ENCODE results near the gene PCDHGA1. TPM values are rescaled to one million over a fixed set of nuclear protein-coding genes. Genes with fewer than 3 reads are reported as not detected.
"Not testable (repeated sequence)": the region's sequence is repeated elsewhere in the genome, so short reads cannot be mapped to it uniquely, and the experiment has no call there.

The PCDHGA1 gene
- total RNA-seq, 1 experiment from 2014 or later, result not detected

- H3K36me3 Mint-ChIP-seq (ENCODE audit: insufficient read depth, unreplicated experiment), result peaks cover 43% of the 10 kb centered on the region
- no TSS peak for BruUV-seq (replicated peaks)
- TF ChIP-seq CTCF (IDR thresholded peaks at IDR 0.05; ENCODE audit: unreplicated experiment), result no peak
- CTCF ChIA-PET, result no interaction called here
- H3K9me3 Mint-ChIP-seq (ENCODE audit: low read depth, unreplicated experiment), result peaks cover 24% of the 10 kb centered on the region
- H3K27ac Mint-ChIP-seq (ENCODE audit: unreplicated experiment), result no peak overlapping the region
- no peak overlapping the region for H3K4me3 Mint-ChIP-seq (ENCODE audit: low read depth, unreplicated experiment)
- H3K4me1 Mint-ChIP-seq (ENCODE audit: low read depth, unreplicated experiment), result no peaks in the 10 kb centered on the region
- DNase-seq, result no peak
- intact Hi-C loops (cut with micrococcal nuclease; ENCODE audit: unreplicated experiment), result no loop called here
- H3K27me3 Mint-ChIP-seq (ENCODE audit: unreplicated experiment), result no peaks in the 10 kb centered on the region
Measured at GRCh38 chr5:141313711-141314110, 16.6 kb upstream of the PCDHGA1 start.

- CTCF ChIA-PET; BruUV-seq (replicated peaks); H3K4me1 Mint-ChIP-seq (ENCODE audit: low read depth, unreplicated experiment); intact Hi-C loops (cut with micrococcal nuclease; ENCODE audit: unreplicated experiment); H3K27ac Mint-ChIP-seq (ENCODE audit: unreplicated experiment); DNase-seq; H3K4me3 Mint-ChIP-seq (ENCODE audit: low read depth, unreplicated experiment); H3K27me3 Mint-ChIP-seq (ENCODE audit: unreplicated experiment): not testable (repeated sequence)
- H3K9me3 Mint-ChIP-seq (ENCODE audit: low read depth, unreplicated experiment), result peaks cover 29% of the 10 kb centered on the region
- H3K36me3 Mint-ChIP-seq (ENCODE audit: insufficient read depth, unreplicated experiment), result peaks cover 72% of the 10 kb centered on the region
Measured at GRCh38 chr5:141316963-141317362, 13.4 kb upstream of the PCDHGA1 start.

GRCh38 chr5:141319202-141319601 is 11.1 kb upstream of the PCDHGA1 start:
- no peak for DNase-seq
- H3K27ac Mint-ChIP-seq (ENCODE audit: unreplicated experiment), result peak overlapping the region; percentile 100
- BruUV-seq (replicated peaks), result no TSS peak
- no peak for TF ChIP-seq CTCF (IDR thresholded peaks at IDR 0.05; ENCODE audit: unreplicated experiment)
- H3K36me3 Mint-ChIP-seq (ENCODE audit: insufficient read depth, unreplicated experiment), result peaks cover 68% of the 10 kb centered on the region
- intact Hi-C loops (cut with micrococcal nuclease; ENCODE audit: unreplicated experiment), result no loop called here
- peak overlapping the region; percentile 100 for H3K4me3 Mint-ChIP-seq (ENCODE audit: low read depth, unreplicated experiment)
- H3K9me3 Mint-ChIP-seq (ENCODE audit: low read depth, unreplicated experiment), result peaks cover 27% of the 10 kb centered on the region
- H3K27me3 Mint-ChIP-seq (ENCODE audit: unreplicated experiment), result no peaks in the 10 kb centered on the region
- H3K4me1 Mint-ChIP-seq (ENCODE audit: low read depth, unreplicated experiment), result peaks cover 8% of the 10 kb centered on the region
- CTCF ChIA-PET, result interaction anchor here (2.3 kb wide), 1 partner anchor 238 kb away, joined by 8 read pairs; no protein-coding TSS in a partner anchor

GRCh38 chr5:141319699-141320098 is 10.6 kb upstream of the PCDHGA1 start:
- Mint-ChIP-seq H3K9me3 (ENCODE audit: low read depth, unreplicated experiment) (peaks cover 26% of the 10 kb centered on the region), H3K27ac (ENCODE audit: unreplicated experiment) (peak overlapping the region; percentile 100), H3K27me3 (ENCODE audit: unreplicated experiment) (no peaks in the 10 kb centered on the region), H3K4me1 (ENCODE audit: low read depth, unreplicated experiment) (peaks cover 8% of the 10 kb centered on the region), H3K36me3 (ENCODE audit: insufficient read depth, unreplicated experiment) (peaks cover 66% of the 10 kb centered on the region), H3K4me3 (ENCODE audit: low read depth, unreplicated experiment) (peak overlapping the region; percentile 100)
- BruUV-seq (replicated peaks), result no TSS peak
- no peak for TF ChIP-seq CTCF (IDR thresholded peaks at IDR 0.05; ENCODE audit: unreplicated experiment)
- intact Hi-C loops (cut with micrococcal nuclease; ENCODE audit: unreplicated experiment), result loop anchor here (2.0 kb wide), 1 partner anchor 239 kb away; no protein-coding TSS in a partner anchor
- no peak for DNase-seq
- CTCF ChIA-PET, result interaction anchor here (0.6 to 2.3 kb wide), 8 partner anchors 11 to 248 kb away, joined by 3 to 8 read pairs (median 5); partner anchors contain the start of genes PCDHB14, PCDHGA1 and PCDHGA9
